NCI-H526 (cell line): ENCODE data around the gene COX6A2.
A peak's percentile ranks its signal among the peaks of the same experiment; 100 is the strongest.
"Not testable (repeated sequence)": the region's sequence is repeated elsewhere in the genome, so short reads cannot be mapped to it uniquely, and the experiment has no call there.

ENCODE experiments used
- DNase-seq, 2 experiments: peaks; one replicate each; lab custom pipeline; 2025; lab: John Stamatoyannopoulos, UW

COX6A2 gene

GRCh38 chr16:31438414-31438813, 10.3 kb upstream of the COX6A2 start:
- no peak for DNase-seq

- no peak for DNase-seq
Observed at GRCh38 chr16:31436221-31437045, 8.3 kb upstream of the COX6A2 start.

GRCh38 chr16:31435341-31436220, 7.4 kb upstream of the COX6A2 start:
- no peak for DNase-seq

GRCh38 chr16:31430380-31431052, 2.4 kb upstream of the COX6A2 start:
- DNase-seq, result no peak

- DNase-seq, result no peak
Observed at GRCh38 chr16:31429796-31430195, 1.6 kb upstream of the COX6A2 start.

- DNase-seq, result no peak
Observed at GRCh38 chr16:31429314-31429713, 1.2 kb upstream of the COX6A2 start.

- no peak for DNase-seq
Observed at GRCh38 chr16:31428638-31429247, 583 bp upstream of the COX6A2 start.

- peak; percentile 2 to 73 for DNase-seq
Observed at GRCh38 chr16:31427441-31428278, 500 bp downstream of the COX6A2 start.

GRCh38 chr16:31423801-31424200, 4.4 kb downstream of the COX6A2 start:
- DNase-seq, result no peak

GRCh38 chr16:31423241-31423640, 4.9 kb downstream of the COX6A2 start:
- no peak for DNase-seq

- DNase-seq, result no peak
Observed at GRCh38 chr16:31421587-31421986, 6.6 kb downstream of the COX6A2 start.

GRCh38 chr16:31420037-31420436, 8.1 kb downstream of the COX6A2 start:
- no peak for DNase-seq

GRCh38 chr16:31417916-31418315, 10.2 kb downstream of the COX6A2 start:
- DNase-seq, result no peak

- not testable (repeated sequence) for DNase-seq
Observed at GRCh38 chr16:31417036-31417435, 11.1 kb downstream of the COX6A2 start.

- no peak for DNase-seq
Observed at GRCh38 chr16:31416371-31416770, 11.8 kb downstream of the COX6A2 start.

- DNase-seq, result no peak
Observed at GRCh38 chr16:31414706-31415105, 13.5 kb downstream of the COX6A2 start.

GRCh38 chr16:31413943-31414342, 14.2 kb downstream of the COX6A2 start:
- no peak for DNase-seq

GRCh38 chr16:31413381-31413780, 14.8 kb downstream of the COX6A2 start:
- no peak for DNase-seq

- no peak for DNase-seq
Observed at GRCh38 chr16:31412750-31413149, 15.4 kb downstream of the COX6A2 start.

GRCh38 chr16:31411024-31411844, 16.9 kb downstream of the COX6A2 start:
- no peak for DNase-seq
